ENCODE measurements around the gene VAX1. TPM values are rescaled to one million over a fixed set of nuclear protein-coding genes. Genes with fewer than 3 reads are reported as not detected.

VAX1 gene
- total RNA-seq, 1 donor from 2014 or later = not detected

DNA sequence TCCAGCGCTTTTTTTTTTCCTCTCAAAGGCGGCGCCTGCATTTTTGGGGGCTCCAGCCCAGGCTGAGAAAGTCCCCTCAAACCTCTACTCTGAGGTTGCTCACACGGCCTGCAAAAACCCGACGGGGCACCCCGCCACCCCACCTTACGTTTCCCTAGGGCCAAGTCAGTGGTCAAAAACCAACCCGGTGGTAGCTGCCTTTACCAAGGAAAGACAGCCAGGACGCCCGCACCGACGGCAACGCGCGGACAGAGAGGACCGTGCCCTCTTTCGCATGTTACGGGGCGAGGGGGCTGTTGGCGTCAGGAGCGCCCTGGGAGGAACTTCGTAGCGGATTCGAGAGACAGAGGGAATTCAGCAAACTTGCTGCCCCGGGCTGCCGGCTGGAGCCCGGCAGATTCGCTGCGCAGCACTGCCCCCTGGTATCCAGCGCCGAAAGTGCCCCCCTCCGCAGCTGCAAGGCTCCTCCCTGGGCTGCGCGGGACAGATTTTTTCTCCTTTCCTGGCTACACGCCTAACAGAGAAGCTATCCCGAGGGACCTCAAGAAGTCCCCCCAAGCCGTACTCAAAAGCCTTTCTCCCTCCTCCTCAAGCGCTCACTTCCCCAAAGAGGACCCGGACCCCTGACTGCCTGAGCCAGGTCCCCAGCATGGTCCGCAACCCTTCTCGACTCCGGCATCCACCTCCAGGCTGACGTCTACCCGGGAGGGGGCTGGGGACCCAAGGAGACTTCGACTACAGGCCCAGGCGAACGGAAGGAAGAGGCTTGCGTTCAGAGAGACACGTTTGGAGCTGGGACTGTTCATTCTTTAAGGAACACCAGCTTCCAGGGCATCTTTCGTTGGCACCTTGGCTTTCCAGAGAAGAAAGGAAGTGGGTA lies 27.7 kb upstream of the VAX1 start:
- Mint-ChIP-seq H3K9me3 (no peaks in the 10 kb centered on the region), H3K4me3 (no peak overlapping the region), H3K27me3 (ENCODE audit: low read depth) (peaks cover 99% of the 10 kb centered on the region), H3K4me1 (peaks cover 15% of the 10 kb centered on the region), H3K27ac (no peak overlapping the region), H3K36me3 (no peaks in the 10 kb centered on the region)
- TF ChIP-seq, protein P1, sequence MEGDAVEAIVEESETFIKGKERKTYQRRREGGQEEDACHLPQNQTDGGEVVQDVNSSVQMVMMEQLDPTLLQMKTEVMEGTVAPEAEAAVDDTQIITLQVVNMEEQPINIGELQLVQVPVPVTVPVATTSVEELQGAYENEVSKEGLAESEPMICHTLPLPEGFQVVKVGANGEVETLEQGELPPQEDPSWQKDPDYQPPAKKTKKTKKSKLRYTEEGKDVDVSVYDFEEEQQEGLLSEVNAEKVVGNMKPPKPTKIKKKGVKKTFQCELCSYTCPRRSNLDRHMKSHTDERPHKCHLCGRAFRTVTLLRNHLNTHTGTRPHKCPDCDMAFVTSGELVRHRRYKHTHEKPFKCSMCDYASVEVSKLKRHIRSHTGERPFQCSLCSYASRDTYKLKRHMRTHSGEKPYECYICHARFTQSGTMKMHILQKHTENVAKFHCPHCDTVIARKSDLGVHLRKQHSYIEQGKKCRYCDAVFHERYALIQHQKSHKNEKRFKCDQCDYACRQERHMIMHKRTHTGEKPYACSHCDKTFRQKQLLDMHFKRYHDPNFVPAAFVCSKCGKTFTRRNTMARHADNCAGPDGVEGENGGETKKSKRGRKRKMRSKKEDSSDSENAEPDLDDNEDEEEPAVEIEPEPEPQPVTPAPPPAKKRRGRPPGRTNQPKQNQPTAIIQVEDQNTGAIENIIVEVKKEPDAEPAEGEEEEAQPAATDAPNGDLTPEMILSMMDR (IDR thresholded peaks at IDR 0.05; ENCODE audit: unreplicated experiment) = peak; percentile 23
- peak; percentile 44 to 79 for DNase-seq (ENCODE audit: low spot score in 2 of 2, unreplicated experiment in 2 of 2)

DNA sequence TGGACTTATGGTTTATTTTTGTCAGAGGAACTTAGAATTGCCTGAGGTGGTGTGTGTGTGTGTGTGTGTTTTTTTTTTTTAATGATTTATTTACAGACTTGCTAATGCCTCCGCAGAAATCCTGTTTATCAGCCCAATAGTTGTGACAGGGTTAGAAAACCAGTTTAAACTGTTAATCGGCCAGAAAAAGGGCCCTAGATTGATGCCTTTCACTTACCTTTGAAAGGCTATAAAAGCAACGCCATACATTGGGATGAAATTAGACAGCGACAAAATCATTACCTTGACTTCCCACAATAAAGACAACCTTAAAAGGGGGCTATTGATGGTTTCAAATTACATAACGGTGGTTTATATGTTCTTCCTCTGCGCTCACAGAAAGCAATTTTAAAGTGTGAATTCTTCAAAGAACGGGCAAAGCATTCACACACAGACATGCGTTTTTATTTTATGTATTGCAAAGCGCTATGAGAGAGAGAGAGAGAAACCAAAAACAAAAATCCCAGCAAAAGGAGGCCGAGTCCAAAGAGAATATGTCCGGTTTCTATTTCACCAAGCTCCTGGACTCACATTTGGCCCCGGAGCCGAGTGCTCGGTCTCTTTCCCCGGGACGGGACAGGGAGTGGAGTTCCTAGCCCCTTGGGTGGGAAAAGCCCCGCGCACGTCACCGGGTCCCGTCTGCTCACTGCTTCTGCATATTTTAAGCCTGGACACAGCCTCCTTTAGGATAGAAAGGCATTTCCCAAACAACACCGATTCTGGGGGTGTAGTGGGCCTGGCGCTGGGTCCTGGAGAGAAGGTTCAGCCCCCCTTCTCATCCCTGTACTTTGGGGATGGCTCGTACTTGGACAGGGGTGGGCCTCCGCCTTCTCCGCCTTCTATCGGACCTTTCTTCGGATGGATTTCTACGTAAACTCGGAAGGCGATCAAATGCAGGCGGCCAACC lies 26.8 kb upstream of the VAX1 start:
- no peaks in the 10 kb centered on the region for H3K36me3 Mint-ChIP-seq
- peak overlapping the region; percentile 39 for H3K4me3 Mint-ChIP-seq
- H3K27me3 Mint-ChIP-seq (ENCODE audit: low read depth) = peaks cover 99% of the 10 kb centered on the region
- peaks cover 15% of the 10 kb centered on the region for H3K4me1 Mint-ChIP-seq
- DNase-seq (ENCODE audit: low spot score in 2 of 2, unreplicated experiment in 2 of 2) = no peak
- TF ChIP-seq, protein P1 (IDR thresholded peaks at IDR 0.05; ENCODE audit: unreplicated experiment) = no peak
- H3K27ac Mint-ChIP-seq = no peak overlapping the region
- no peaks in the 10 kb centered on the region for H3K9me3 Mint-ChIP-seq

DNA sequence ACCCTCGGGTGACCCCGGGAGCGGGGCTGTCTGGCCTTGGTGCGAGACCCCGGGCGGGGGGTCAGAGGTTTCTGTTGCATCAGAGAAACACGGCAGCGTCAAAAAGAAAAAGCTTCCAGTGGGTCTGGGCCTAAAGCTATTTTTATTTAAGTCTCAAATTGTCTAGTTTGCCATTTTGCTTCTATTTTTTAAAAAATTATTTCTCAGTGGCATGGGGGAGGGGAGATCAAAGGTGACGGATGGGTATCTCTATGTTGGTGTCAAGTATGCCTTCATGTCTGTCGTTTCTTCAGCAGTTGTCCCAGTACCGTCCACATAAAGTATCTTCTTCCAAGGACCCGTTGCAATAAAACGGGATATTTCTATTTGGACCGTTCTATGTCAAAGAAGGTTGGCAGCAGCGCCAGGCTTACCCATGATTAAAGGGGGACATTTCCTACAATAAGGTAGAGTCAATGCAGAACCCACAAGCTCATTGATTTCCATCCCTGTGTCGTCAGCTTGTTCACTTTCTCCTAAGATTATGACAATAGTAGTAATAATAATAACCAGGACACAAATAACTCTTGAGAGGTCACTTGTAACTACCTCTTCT lies 26.0 kb upstream of the VAX1 start:
- Mint-ChIP-seq H3K27me3 (ENCODE audit: low read depth) (peaks cover 99% of the 10 kb centered on the region), H3K4me3 (no peak overlapping the region), H3K27ac (no peak overlapping the region), H3K9me3 (no peaks in the 10 kb centered on the region), H3K36me3 (no peaks in the 10 kb centered on the region), H3K4me1 (peaks cover 15% of the 10 kb centered on the region)
- TF ChIP-seq, protein P1 (IDR thresholded peaks at IDR 0.05; ENCODE audit: unreplicated experiment) = no peak
- no peak for DNase-seq (ENCODE audit: low spot score in 2 of 2, unreplicated experiment in 2 of 2)

DNA sequence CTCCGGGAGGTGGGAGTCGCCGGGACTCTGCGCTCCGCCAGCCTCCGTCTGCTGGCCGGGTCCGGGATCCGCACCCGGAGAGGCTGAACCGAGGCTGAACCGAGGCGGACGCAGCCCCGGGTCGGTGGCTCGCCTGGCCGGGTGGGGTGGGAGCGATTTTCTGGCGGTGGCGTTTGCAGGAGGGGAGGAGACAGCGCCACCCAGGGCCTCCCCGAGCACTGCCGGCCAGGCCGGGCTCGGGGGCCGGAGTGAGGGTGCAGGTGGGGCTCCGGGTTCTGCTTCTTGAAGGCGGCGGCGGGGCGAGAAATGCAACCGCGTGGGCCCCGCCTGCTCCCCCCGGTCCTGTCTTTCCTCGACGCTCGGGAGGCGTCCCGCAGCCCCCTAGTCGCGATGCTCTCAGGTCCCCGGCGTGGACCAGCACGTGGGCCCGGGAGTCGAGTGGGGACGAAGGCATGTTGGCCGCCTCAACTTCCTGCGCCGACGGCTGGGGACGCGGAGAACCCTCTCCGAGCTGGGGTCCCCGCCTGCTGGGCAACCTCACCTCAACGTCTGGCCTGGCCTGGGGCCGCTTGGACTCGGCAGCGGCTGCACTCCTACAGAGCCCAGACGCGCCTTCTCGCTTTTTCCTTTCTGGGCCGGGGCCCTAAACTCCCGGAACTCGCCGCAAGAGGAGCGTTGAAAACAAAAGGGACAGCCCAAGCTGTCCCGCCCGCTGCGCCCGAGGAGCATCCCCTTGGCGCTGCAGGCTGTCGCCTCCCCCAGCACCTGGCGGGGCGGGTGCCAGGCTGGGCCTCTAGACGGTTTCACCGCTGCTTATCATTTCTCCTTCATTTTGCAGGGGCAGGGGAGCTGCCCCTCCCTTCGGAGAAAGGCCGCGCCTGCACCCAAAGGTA lies 25.2 kb upstream of the VAX1 start:
- DNase-seq (ENCODE audit: low spot score in 2 of 2, unreplicated experiment in 2 of 2) = no peak
- Mint-ChIP-seq H3K36me3 (no peaks in the 10 kb centered on the region), H3K4me3 (no peak overlapping the region), H3K27me3 (ENCODE audit: low read depth) (peaks cover 99% of the 10 kb centered on the region), H3K4me1 (peaks cover 15% of the 10 kb centered on the region), H3K9me3 (no peaks in the 10 kb centered on the region), H3K27ac (no peak overlapping the region)
- TF ChIP-seq, protein P1 (IDR thresholded peaks at IDR 0.05; ENCODE audit: unreplicated experiment) = no peak

Measured in mesothelial cell of epicardium (in vitro differentiated cells).